ENCODE data around the gene KCNQ1OT1.

Gene KCNQ1OT1

DNA sequence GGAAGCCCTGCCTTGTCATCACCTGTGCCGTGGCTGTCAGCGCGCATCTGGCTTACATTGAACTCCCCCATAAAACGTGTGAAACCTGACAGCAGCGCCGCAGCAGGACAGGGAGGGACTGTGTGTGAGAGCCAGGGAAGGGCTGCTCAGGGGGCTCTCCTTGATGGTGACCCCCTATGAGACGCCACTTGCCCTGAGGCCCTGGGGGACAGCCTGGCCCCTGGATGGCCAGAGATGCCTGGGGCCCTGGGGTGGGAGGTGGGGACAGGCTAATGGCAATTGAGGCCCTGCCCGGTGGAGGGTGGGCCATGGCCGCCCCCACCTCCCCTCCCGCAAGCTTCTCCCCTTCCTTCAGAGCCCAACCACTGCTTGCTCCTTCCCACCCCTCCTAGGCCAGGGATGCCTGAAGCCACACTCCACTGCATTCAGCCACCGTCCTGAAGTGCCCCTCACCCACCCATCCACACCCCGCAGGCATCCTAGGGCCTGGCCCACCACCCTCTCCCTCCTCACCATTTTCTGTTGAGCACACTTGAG is 35.3 kb upstream of the KCNQ1OT1 start:
- TF ChIP-seq, protein P1, sequence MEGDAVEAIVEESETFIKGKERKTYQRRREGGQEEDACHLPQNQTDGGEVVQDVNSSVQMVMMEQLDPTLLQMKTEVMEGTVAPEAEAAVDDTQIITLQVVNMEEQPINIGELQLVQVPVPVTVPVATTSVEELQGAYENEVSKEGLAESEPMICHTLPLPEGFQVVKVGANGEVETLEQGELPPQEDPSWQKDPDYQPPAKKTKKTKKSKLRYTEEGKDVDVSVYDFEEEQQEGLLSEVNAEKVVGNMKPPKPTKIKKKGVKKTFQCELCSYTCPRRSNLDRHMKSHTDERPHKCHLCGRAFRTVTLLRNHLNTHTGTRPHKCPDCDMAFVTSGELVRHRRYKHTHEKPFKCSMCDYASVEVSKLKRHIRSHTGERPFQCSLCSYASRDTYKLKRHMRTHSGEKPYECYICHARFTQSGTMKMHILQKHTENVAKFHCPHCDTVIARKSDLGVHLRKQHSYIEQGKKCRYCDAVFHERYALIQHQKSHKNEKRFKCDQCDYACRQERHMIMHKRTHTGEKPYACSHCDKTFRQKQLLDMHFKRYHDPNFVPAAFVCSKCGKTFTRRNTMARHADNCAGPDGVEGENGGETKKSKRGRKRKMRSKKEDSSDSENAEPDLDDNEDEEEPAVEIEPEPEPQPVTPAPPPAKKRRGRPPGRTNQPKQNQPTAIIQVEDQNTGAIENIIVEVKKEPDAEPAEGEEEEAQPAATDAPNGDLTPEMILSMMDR (IDR thresholded peaks at IDR 0.05; ENCODE audit: low read depth, low read length), result no peak
- DNase-seq (ENCODE audit: extremely low read depth, low read depth), result no peak

DNA sequence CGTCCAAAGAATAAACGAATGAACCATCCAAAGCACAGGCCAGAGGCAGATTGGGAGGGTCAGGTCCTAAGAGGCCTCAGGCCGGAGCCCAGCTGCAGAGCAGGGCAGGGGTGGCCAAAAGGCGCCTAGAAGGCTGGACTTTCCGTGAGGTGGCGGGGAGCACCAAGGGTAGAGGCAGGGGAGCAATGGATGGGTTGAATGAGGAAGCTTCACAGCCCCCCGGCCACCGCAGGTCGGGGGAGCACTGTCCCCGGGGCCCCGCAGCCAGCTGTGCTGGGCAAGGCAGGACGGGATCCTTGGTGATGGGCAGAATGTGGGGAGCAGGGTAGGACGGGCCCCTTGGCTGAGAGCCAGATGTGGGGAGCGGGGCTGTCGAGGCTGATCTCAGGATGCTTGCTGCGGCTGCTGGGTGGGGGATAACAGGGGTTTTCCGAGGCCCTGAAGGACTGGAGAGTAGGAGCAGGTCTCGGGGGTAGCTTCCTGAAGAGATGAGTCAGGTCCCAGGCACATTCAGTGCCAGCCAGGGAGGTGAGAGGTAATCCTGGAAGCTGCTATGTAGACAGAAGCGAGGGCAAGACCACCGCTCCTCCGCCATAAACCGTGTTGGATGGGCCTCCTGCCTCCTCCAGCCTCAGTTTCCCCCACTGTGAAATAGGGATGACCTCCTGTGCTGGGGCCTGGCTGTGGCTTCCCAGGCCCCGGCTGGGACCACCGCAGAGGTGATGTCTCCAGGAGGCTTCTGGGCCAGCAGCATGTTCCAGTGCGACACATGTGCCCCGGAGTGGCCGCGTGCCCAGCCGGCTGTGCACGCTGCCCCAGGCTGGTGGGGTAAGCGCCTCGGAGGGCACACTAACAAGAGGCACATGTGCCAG is 34.6 kb upstream of the KCNQ1OT1 start:
- TF ChIP-seq, protein P1 (IDR thresholded peaks at IDR 0.05; ENCODE audit: low read depth, low read length), result no peak
- DNase-seq (ENCODE audit: extremely low read depth, low read depth), result no peak

DNA sequence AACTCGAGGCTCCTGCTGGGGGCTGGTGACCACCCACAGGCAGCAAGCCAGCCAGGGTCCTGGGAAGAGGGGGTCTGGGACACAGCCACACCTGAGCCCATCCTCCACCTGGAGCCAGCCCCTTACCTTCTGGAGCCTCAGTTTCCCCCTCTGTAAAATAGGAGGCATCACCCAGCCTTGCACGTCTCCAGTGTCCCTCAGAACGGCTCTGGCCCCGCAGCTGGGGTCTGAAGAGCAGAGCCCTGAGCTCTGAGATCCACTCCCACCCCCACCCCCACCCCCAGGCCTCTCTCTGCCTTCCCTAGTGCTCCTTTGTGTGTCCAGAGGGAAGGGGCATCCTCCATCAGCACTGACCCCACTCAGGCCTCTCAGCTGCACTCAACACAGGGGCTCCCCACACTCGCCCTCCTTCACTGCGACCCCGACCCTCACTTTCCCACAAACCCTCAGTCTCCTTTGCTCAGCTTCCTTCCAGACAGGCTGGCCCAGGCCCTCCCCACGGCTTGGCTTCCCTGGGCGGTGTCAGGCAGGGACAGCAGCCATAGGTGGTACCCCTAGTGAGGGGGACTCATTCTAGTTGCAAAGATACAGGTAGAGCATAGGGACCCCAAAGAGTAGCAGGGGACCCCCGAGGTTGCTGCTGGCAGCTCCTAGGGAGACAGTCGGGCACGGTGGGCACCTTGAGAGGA is 33.3 kb upstream of the KCNQ1OT1 start:
- DNase-seq (ENCODE audit: extremely low read depth, low read depth), result no peak
- TF ChIP-seq, protein P1 (IDR thresholded peaks at IDR 0.05; ENCODE audit: low read depth, low read length), result no peak

DNA sequence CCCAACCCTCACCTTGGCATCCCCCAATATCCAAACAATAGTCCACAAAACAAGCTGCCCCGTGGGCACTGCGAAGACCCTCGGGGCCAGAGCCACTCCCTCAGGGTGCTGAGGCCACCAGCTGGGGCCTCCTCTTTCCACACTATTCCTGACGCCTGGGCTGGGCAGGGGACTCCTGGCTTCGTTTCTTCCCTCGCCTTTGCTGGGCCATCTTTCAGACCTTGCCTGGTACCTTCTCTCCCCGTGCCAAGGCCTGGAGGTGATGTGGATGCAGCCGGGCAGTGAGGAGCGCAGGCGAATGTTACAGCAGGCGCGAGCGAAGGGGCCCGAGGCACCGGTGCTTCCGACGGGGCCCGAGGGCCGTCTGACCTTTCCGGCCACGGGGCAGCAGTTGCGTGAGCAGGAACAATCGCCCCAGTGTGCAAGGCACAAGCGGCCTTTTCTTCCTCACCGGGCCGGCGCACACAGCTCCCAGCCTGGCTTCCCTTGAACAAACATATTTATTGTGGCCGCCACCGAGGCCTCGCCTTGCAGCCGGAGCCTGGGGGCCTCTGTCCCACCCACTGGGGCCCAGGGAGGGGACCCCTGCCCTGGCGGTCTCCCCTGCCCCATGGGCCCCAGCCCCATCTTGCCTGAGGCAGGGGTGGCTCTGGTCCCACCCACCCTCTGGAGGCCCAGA is 32.6 kb upstream of the KCNQ1OT1 start:
- no peak for DNase-seq (ENCODE audit: extremely low read depth, low read depth)
- TF ChIP-seq, protein P1 (IDR thresholded peaks at IDR 0.05; ENCODE audit: low read depth, low read length), result no peak

DNA sequence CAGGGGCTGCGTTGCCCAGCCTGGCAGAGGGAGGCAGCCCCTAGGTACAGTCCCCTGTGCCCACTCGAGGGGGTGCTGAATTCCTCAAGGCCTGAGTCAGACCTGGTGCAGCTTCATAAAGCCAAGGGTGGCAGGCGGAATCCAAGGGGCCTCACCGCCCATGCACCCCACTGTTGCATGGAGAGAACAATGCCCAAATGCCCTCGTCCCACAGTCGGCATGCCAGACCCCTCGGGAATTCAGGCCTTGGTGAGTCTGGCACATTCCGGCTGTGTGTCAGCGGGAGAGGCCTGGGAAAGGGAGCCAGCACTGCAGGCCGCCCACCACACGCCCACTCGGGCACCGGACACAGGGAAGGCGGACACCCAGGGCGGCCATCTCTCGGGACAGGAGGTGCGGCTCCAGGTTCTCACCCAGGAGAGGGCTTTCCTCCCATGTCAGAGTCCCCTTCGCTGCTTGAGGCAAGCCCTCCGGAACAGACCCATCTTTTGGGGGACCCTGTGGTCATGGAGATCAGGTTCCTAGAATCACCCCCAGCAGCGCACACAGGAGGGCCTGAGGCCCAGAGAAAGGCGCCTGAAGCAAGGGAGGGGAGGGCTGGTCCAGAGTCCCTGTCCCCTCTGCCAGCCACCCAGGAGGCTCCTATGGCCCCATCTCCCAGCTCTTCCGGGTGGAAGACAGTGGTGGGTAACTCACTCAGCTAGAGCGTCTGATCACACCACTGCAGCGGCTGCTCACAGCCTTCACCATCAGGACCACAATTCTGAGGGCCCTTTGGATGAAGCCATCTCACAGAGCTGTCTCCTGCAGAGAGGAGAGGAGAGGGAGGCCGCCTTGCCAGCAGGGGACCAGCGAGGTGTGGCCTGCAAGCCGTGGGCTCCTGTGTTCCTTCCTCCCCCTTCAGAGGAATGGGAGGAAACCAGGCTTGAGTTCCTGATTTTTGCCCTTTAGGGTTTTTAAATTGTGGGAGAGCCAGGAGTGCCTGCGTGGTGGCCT is 31.6 kb upstream of the KCNQ1OT1 start:
- TF ChIP-seq, protein P1 (IDR thresholded peaks at IDR 0.05; ENCODE audit: low read depth, low read length), result no peak
- DNase-seq (ENCODE audit: extremely low read depth, low read depth), result no peak

DNA sequence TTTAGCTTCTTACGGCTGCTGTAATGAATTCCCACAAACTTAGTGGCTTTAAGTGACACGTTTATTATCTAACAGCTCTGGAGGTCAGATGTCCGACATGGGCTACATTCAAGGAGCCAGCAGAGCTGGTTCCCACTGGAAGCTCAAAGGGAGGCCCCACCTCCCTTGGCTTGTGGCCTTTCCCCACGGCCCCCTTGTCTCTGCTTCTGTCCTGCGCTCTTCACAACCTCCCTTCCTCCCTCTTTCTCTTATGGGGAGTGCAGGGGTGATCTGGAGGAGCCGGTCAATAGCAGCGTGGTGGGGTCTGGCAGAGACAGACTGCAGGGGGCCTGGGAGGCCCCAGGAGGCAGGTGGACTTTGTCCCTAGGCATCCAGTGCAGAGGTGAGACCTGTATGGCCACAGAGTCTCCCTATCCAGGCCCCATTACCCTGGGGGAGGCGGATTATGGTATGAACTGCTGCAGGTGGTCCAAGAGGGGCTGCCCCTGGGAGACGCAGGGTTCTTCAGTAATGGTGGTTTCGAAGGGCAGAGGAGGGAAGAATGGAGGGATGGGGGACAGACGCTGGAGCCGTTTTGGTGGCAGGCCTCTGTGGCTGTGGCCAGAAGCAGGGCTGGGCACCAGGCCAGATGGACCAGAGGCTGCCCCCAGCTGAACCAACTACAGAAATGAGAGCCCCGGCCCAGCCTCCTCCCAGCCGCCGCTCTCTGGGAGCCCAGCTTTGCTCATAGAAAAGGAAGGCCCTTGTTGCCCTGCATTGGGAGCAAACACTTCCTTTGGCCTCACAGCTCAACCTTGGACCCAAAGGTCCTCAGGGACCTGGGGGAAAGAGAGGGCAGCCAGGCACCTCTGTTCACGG is 30.7 kb upstream of the KCNQ1OT1 start:
- DNase-seq (ENCODE audit: extremely low read depth, low read depth), result no peak
- TF ChIP-seq, protein P1 (IDR thresholded peaks at IDR 0.05; ENCODE audit: low read depth, low read length), result no peak

All from AG09319 (cell line).